ENCODE data around the gene AHCTF1.

DNA sequence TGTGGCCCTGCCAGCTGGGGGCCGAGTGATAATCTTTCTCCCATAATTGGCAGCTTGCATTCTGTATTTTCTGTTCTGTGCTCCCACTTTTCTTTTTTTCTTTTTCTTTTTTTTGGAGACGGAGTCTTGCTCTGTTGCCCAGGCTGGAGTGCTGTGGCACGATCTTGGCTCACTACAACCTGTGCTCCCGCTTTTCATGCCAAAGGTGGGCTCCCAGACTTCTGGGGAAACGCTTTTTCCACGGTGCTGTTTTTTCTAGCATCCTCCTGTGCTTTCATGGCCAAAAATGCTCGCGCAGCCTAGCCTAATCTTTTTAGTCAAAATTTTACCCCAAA, 585 bp upstream of the AHCTF1 start:
- no peak for TF ChIP-seq POLR2AphosphoS5 (IDR thresholded peaks at IDR 0.05; ENCODE audit: low read depth, low read length)
- TF ChIP-seq ZNF274 (IDR thresholded peaks at IDR 0.05; ENCODE audit: borderline replicate concordance, extremely low read depth, low read length), result no peak
- TF ChIP-seq POLR2A (IDR thresholded peaks at IDR 0.05; ENCODE audit: control extremely low read depth in 1 of 2, low read depth in 2 of 2, low read length in 2 of 2), result no peak
- no peak for TF ChIP-seq CBX5 (IDR thresholded peaks at IDR 0.05; ENCODE audit: low read depth, low read length)
- TF ChIP-seq, protein P1, sequence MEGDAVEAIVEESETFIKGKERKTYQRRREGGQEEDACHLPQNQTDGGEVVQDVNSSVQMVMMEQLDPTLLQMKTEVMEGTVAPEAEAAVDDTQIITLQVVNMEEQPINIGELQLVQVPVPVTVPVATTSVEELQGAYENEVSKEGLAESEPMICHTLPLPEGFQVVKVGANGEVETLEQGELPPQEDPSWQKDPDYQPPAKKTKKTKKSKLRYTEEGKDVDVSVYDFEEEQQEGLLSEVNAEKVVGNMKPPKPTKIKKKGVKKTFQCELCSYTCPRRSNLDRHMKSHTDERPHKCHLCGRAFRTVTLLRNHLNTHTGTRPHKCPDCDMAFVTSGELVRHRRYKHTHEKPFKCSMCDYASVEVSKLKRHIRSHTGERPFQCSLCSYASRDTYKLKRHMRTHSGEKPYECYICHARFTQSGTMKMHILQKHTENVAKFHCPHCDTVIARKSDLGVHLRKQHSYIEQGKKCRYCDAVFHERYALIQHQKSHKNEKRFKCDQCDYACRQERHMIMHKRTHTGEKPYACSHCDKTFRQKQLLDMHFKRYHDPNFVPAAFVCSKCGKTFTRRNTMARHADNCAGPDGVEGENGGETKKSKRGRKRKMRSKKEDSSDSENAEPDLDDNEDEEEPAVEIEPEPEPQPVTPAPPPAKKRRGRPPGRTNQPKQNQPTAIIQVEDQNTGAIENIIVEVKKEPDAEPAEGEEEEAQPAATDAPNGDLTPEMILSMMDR (IDR thresholded peaks at IDR 0.05; ENCODE audit: control extremely low read depth in 1 of 3, insufficient read depth in 1 of 3, low read depth in 1 of 3, low read length in 3 of 3), result no peak
- TF ChIP-seq NRF1 (IDR thresholded peaks at IDR 0.05; ENCODE audit: low read depth, low read length), result no peak
- TF ChIP-seq GABPA (IDR thresholded peaks at IDR 0.05; ENCODE audit: borderline replicate concordance, insufficient read depth, low read length), result no peak
- no peak for TF ChIP-seq ASH2L (IDR thresholded peaks at IDR 0.05; ENCODE audit: low read length)
- TF ChIP-seq, protein P2, sequence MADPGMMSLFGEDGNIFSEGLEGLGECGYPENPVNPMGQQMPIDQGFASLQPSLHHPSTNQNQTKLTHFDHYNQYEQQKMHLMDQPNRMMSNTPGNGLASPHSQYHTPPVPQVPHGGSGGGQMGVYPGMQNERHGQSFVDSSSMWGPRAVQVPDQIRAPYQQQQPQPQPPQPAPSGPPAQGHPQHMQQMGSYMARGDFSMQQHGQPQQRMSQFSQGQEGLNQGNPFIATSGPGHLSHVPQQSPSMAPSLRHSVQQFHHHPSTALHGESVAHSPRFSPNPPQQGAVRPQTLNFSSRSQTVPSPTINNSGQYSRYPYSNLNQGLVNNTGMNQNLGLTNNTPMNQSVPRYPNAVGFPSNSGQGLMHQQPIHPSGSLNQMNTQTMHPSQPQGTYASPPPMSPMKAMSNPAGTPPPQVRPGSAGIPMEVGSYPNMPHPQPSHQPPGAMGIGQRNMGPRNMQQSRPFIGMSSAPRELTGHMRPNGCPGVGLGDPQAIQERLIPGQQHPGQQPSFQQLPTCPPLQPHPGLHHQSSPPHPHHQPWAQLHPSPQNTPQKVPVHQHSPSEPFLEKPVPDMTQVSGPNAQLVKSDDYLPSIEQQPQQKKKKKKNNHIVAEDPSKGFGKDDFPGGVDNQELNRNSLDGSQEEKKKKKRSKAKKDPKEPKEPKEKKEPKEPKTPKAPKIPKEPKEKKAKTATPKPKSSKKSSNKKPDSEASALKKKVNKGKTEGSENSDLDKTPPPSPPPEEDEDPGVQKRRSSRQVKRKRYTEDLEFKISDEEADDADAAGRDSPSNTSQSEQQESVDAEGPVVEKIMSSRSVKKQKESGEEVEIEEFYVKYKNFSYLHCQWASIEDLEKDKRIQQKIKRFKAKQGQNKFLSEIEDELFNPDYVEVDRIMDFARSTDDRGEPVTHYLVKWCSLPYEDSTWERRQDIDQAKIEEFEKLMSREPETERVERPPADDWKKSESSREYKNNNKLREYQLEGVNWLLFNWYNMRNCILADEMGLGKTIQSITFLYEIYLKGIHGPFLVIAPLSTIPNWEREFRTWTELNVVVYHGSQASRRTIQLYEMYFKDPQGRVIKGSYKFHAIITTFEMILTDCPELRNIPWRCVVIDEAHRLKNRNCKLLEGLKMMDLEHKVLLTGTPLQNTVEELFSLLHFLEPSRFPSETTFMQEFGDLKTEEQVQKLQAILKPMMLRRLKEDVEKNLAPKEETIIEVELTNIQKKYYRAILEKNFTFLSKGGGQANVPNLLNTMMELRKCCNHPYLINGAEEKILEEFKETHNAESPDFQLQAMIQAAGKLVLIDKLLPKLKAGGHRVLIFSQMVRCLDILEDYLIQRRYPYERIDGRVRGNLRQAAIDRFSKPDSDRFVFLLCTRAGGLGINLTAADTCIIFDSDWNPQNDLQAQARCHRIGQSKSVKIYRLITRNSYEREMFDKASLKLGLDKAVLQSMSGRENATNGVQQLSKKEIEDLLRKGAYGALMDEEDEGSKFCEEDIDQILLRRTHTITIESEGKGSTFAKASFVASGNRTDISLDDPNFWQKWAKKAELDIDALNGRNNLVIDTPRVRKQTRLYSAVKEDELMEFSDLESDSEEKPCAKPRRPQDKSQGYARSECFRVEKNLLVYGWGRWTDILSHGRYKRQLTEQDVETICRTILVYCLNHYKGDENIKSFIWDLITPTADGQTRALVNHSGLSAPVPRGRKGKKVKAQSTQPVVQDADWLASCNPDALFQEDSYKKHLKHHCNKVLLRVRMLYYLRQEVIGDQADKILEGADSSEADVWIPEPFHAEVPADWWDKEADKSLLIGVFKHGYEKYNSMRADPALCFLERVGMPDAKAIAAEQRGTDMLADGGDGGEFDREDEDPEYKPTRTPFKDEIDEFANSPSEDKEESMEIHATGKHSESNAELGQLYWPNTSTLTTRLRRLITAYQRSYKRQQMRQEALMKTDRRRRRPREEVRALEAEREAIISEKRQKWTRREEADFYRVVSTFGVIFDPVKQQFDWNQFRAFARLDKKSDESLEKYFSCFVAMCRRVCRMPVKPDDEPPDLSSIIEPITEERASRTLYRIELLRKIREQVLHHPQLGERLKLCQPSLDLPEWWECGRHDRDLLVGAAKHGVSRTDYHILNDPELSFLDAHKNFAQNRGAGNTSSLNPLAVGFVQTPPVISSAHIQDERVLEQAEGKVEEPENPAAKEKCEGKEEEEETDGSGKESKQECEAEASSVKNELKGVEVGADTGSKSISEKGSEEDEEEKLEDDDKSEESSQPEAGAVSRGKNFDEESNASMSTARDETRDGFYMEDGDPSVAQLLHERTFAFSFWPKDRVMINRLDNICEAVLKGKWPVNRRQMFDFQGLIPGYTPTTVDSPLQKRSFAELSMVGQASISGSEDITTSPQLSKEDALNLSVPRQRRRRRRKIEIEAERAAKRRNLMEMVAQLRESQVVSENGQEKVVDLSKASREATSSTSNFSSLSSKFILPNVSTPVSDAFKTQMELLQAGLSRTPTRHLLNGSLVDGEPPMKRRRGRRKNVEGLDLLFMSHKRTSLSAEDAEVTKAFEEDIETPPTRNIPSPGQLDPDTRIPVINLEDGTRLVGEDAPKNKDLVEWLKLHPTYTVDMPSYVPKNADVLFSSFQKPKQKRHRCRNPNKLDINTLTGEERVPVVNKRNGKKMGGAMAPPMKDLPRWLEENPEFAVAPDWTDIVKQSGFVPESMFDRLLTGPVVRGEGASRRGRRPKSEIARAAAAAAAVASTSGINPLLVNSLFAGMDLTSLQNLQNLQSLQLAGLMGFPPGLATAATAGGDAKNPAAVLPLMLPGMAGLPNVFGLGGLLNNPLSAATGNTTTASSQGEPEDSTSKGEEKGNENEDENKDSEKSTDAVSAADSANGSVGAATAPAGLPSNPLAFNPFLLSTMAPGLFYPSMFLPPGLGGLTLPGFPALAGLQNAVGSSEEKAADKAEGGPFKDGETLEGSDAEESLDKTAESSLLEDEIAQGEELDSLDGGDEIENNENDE (IDR thresholded peaks at IDR 0.05; ENCODE audit: insufficient replicate concordance, low read length), result no peak
